Measurements from ENCODE around the gene ZNF580. TPM values are rescaled to one million over a fixed set of nuclear protein-coding genes. Genes with fewer than 3 reads are reported as not detected.

Gene ZNF580
- total RNA-seq, 2 donors from 2014 or later, result 49.7 to 70.5 TPM

GRCh38 chr19:55675661-55676354, 35.0 kb downstream of the ZNF580 start:
- no peak for TF ChIP-seq POLR2A (IDR thresholded peaks at IDR 0.05)
- no peak for TF ChIP-seq CTCF (IDR thresholded peaks at IDR 0.05)
- no peak for TF ChIP-seq POLR2AphosphoS5 (IDR thresholded peaks at IDR 0.05)
- peaks cover 10% of the 10 kb centered on the region for H3K4me1 ChIP-seq (replicated peaks)
- peak overlapping the region; percentile 94 to 99 for H3K4me3 ChIP-seq
- H3K9me3 ChIP-seq, result no peaks in the 10 kb centered on the region
- no peak for DNase-seq (ENCODE audit: low spot score)
- intact Hi-C loops (cut with DNase I), result no loop called here
- no peaks in the 10 kb centered on the region for H3K27me3 ChIP-seq (replicated peaks; ENCODE audit: insufficient read depth)
- H3K27ac ChIP-seq, result peak overlapping the region; percentile 85 to 96
- peaks cover 11 to 14% of the 10 kb centered on the region in 2 donors for H3K36me3 ChIP-seq
- WGBS, result 11% methylated on average over 16 of the region's 16 CpGs

GRCh38 chr19:55676383-55676782, 35.6 kb downstream of the ZNF580 start:
- Histone ChIP-seq H3K4me1 (replicated peaks) (peaks cover 10% of the 10 kb centered on the region), H3K27me3 (replicated peaks; ENCODE audit: insufficient read depth) (no peaks in the 10 kb centered on the region), H3K9me3 (no peaks in the 10 kb centered on the region), H3K4me3 (peak overlapping the region; percentile 94 to 99), H3K36me3 (peaks cover 11 to 14% of the 10 kb centered on the region in 2 donors), H3K27ac (peak overlapping the region; percentile 13 to 96)
- DNase-seq (ENCODE audit: low spot score), result peak; percentile 82
- intact Hi-C loops (cut with DNase I), result no loop called here
- TF ChIP-seq CTCF (IDR thresholded peaks at IDR 0.05) (peak in 3 of 4 experiments; percentile 6 to 33 (median 24)), POLR2AphosphoS5 (IDR thresholded peaks at IDR 0.05) (peak; percentile 77), POLR2A (IDR thresholded peaks at IDR 0.05) (no peak)
- WGBS, result 39% methylated on average over 5 of the region's 5 CpGs

- intact Hi-C loops (cut with DNase I), result no loop called here
- 85% methylated on average over 7 of the region's 7 CpGs for WGBS
- Histone ChIP-seq H3K27me3 (replicated peaks; ENCODE audit: insufficient read depth) (no peaks in the 10 kb centered on the region), H3K4me1 (replicated peaks) (peaks cover 10% of the 10 kb centered on the region), H3K4me3 (peak overlapping the region in 1 of 2 donors; percentile 99), H3K27ac (peak overlapping the region; percentile 13 to 96), H3K36me3 (peaks cover 11 to 14% of the 10 kb centered on the region in 2 donors), H3K9me3 (no peaks in the 10 kb centered on the region)
- no peak for TF ChIP-seq POLR2A (IDR thresholded peaks at IDR 0.05)
- TF ChIP-seq POLR2AphosphoS5 (IDR thresholded peaks at IDR 0.05), result no peak
- no peak for TF ChIP-seq CTCF (IDR thresholded peaks at IDR 0.05)
- no peak for DNase-seq (ENCODE audit: low spot score)
Observed at GRCh38 chr19:55676889-55677505, 36.2 kb downstream of the ZNF580 start.

- peaks cover 10% of the 10 kb centered on the region for H3K4me1 ChIP-seq (replicated peaks)
- intact Hi-C loops (cut with DNase I), result no loop called here
Observed at GRCh38 chr19:55677572-55678028, 36.8 kb downstream of the ZNF580 start.

More at GRCh38 chr19:55677572-55678028, 36.8 kb downstream of the ZNF580 start:
- Histone ChIP-seq H3K4me3 (no peak overlapping the region), H3K9me3 (no peaks in the 10 kb centered on the region), H3K27me3 (replicated peaks; ENCODE audit: insufficient read depth) (no peaks in the 10 kb centered on the region), H3K36me3 (peaks cover 11 to 14% of the 10 kb centered on the region in 2 donors), H3K27ac (peak overlapping the region in 1 of 2 donors; percentile 96)
- TF ChIP-seq POLR2A (IDR thresholded peaks at IDR 0.05) (no peak), CTCF (IDR thresholded peaks at IDR 0.05) (no peak), POLR2AphosphoS5 (IDR thresholded peaks at IDR 0.05) (no peak)
- 75% methylated on average over 6 of the region's 6 CpGs for WGBS
- DNase-seq (ENCODE audit: low spot score), result no peak

Data from prostate gland (tissue), 2 donors.